Kidney (tissue), 22 donors: ENCODE measurements around the gene TMEM120B. TPM values are rescaled to one million over a fixed set of nuclear protein-coding genes. Genes with fewer than 3 reads are reported as not detected.
"Not testable (repeated sequence)": the region's sequence is repeated elsewhere in the genome, so short reads cannot be mapped to it uniquely, and the experiment has no call there.

ENCODE experiments used
- DNase-seq, 5 donors: peaks; one replicate each; pipeline ENCODE4 v3.0.0-alpha.2; 2013 to 2020
- FAIRE-seq: peaks from 2 replicates; lab custom pipeline; 2012; peaks lifted over from hg19 to GRCh38; lab: Jason Lieb, UNC
- H3K27ac ChIP-seq, 2 donors: one replicate each; pipeline ENCODE4 v1.7.0; 2013; ENCODE audit warnings: low read depth in 2 of 2, low read length in 2 of 2, inconsistent platforms in 1 of 2
- H3K27me3 ChIP-seq: one replicate; pipeline ENCODE4 v1.7.1; 2013; ENCODE audit warnings: low read length, inconsistent platforms; ENCODE audit not compliant: control insufficient read depth, insufficient read depth
- H3K36me3 ChIP-seq, 3 donors: one replicate each; pipeline versions ENCODE4 v1.7.0 to v1.7.1; 2013; ENCODE audit warnings: low read length in 3 of 3, control low read depth in 1 of 3, inconsistent platforms in 1 of 3; ENCODE audit not compliant: insufficient read depth in 3 of 3, control insufficient read depth in 2 of 3
- H3K4me1 ChIP-seq, 3 donors: one replicate each; pipeline versions ENCODE4 v1.7.0 to v1.7.1; 2013; ENCODE audit warnings: low read length in 3 of 3, inconsistent platforms in 1 of 3, low read depth in 1 of 3; ENCODE audit not compliant: control insufficient read depth in 2 of 3, insufficient read depth in 2 of 3
- H3K4me3 ChIP-seq, 3 donors: one replicate each; pipeline versions ENCODE4 v1.7.0 to v1.8.1; 2013; ENCODE audit warnings: low read length in 3 of 3, control low read depth in 1 of 3, inconsistent platforms in 1 of 3
- H3K9ac ChIP-seq, 3 donors: one replicate each; pipeline versions ENCODE4 v1.7.0 to v1.7.1; 2013; ENCODE audit warnings: low read length in 3 of 3, control low read depth in 1 of 3, inconsistent platforms in 1 of 3
- H3K9me3 ChIP-seq, 3 donors: one replicate each; pipeline versions ENCODE4 v1.7.0 to v1.7.1; 2013; ENCODE audit warnings: low read length in 3 of 3, control low read depth in 1 of 3, inconsistent platforms in 1 of 3; ENCODE audit not compliant: control insufficient read depth in 2 of 3, insufficient read depth in 1 of 3
- CTCF ChIP-seq: IDR thresholded peaks from 3 replicates; pipeline ENCODE4 v1.5.1; 2012; ENCODE audit warnings: mild to moderate bottlenecking, moderate library complexity, borderline replicate concordance; ENCODE audit not compliant: insufficient read depth; ENCODE audit errors: extremely low read depth
- intact Hi-C: fragments of 100-400 bp; cut with DNase I; formaldehyde crosslinking; loops from one replicate; pipeline ENCODE4 v1.11.1; 2022
- long read RNA-seq, 10 donors: library from polyadenylated mRNA in 1 of 10; unstranded in 1 of 10; transcript quantifications; one replicate each; pipeline ENCODE4 v2.0.0 and lab custom pipeline, GENCODE V29; 2021 to 2026
- polyA plus RNA-seq: library from polyadenylated mRNA; stranded (reverse); fragments of 350-450 nt; fragmentation: Illumina TruSeq; extraction: RNeasy Lipid Tissue Mini Kit (QIAGEN cat#74804); gene quantifications from one replicate; pipeline ENCODE4 v1.2.3, GENCODE V29; 2014; ENCODE audit warnings: low read depth, low replicate concordance; ENCODE audit not compliant: insufficient read depth
- total RNA-seq: library from RNA; stranded (reverse); fragmentation: NEBNext Ultra II Directional; extraction: Animal tissue kit (Norgen Biotek cat#: 25700); gene quantifications from one replicate; pipeline ENCODE4 v1.2.1, GENCODE V29; 2021
- donor health status: control.
- donor health status: control.
- donor health status: control.
- donor health status: control.
- donor health status: control.
- donor health status: DM: yes; HTN: yes; CAD: no.
- donor health status: Normal renal cell carcinoma (clear cell type).

The TMEM120B gene
- total RNA-seq (14.2 TPM), polyA plus RNA-seq (9.0 TPM)
- long read RNA-seq, donor 1, full-length matches to known transcripts: 1 of 1 reads
- long read RNA-seq, donor 1, partial matches to known transcripts: 0 of 1 reads
- long read RNA-seq, donor 1, other reads (novel, unspliced or antisense): 0 of 1 reads
- long read RNA-seq, donor 2, full-length matches to known transcripts: 1 of 1 reads
- long read RNA-seq, donor 2, partial matches to known transcripts: 0 of 1 reads
- long read RNA-seq, donor 2, other reads (novel, unspliced or antisense): 0 of 1 reads
- long read RNA-seq, donor 3, full-length matches to known transcripts: 1 of 22 reads
- long read RNA-seq, donor 3, partial matches to known transcripts: 0 of 22 reads
- long read RNA-seq, donor 3, other reads (novel, unspliced or antisense): 21 of 22 reads
- long read RNA-seq, donor 4, full-length matches to known transcripts: 1 of 1 reads
- long read RNA-seq, donor 4, partial matches to known transcripts: 0 of 1 reads
- long read RNA-seq, donor 4, other reads (novel, unspliced or antisense): 0 of 1 reads
- long read RNA-seq, donor 5: 0 reads
- long read RNA-seq, donor 6, full-length matches to known transcripts: 1 of 1 reads
- long read RNA-seq, donor 6, partial matches to known transcripts: 0 of 1 reads
- long read RNA-seq, donor 6, other reads (novel, unspliced or antisense): 0 of 1 reads
- long read RNA-seq, donor 7, full-length matches to known transcripts: 2 of 16 reads
- long read RNA-seq, donor 7, partial matches to known transcripts: 6 of 16 reads
- long read RNA-seq, donor 7, other reads (novel, unspliced or antisense): 8 of 16 reads
- long read RNA-seq, donor 8, partial matches to known transcripts: 8 of 8 reads
- long read RNA-seq, donor 8, other reads (novel, unspliced or antisense): 0 of 8 reads
- long read RNA-seq, donor 9: 0 reads
- long read RNA-seq, donor 10, full-length matches to known transcripts: 1 of 7 reads
- long read RNA-seq, donor 10, partial matches to known transcripts: 0 of 7 reads
- long read RNA-seq, donor 10, other reads (novel, unspliced or antisense): 6 of 7 reads

- Histone ChIP-seq H3K36me3 (no peaks in the 10 kb centered on the region), H3K9ac (peak within 1 kb of the TSS; percentile 54 to 99 (median 93)), H3K4me3 (peak within 1 kb of the TSS; percentile 80 to 98 (median 89)), H3K9me3 (no peaks in the 10 kb centered on the region), H3K27ac (peak within 1 kb of the TSS; percentile 91 to 97), H3K27me3 (no peaks in the 10 kb centered on the region), H3K4me1 (peaks cover 0 to 14% (median 6%) of the 10 kb centered on the region in 3 donors)
- FAIRE-seq (no peak), DNase-seq (peak; percentile 72 to 96 (median 90))
- intact Hi-C loops: no loop called here
- no peak for TF ChIP-seq CTCF
Observed at GRCh38 chr12:121712461-121713256, at the start of gene TMEM120B. TSS of gene TMEM120B (plus strand) at chr12:121712752. CDS start at chr12:121712896, 144 bp downstream.

DNA sequence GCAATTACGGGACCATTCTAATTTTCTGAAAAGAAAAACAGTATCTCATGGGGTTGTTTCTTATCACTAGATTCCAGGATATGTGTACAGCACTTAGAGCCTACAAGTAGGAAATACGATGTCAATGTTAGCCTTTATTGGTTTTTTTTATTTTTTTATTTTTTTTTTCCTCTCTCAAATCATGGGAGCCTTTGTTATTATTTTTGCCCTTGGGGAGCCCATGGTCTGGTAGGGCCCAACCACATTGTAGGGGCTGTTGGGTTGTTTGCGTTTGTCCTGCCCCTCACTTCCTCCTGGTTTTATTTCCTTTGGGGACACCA is 49.0 kb upstream of the TMEM120B start:
- no peaks in the 10 kb centered on the region for H3K27me3 ChIP-seq
- intact Hi-C loops: no loop called here
- no peak for TF ChIP-seq CTCF
- no peak for DNase-seq
- no peaks in the 10 kb centered on the region for H3K4me1 ChIP-seq
- no peak for FAIRE-seq
- H3K4me3 ChIP-seq: no peak overlapping the region
- H3K9me3 ChIP-seq: no peaks in the 10 kb centered on the region
- no peak overlapping the region for H3K9ac ChIP-seq
- no peaks in the 10 kb centered on the region for H3K36me3 ChIP-seq
- H3K27ac ChIP-seq: no peak overlapping the region

- H3K9ac ChIP-seq, H3K4me1 ChIP-seq, H3K36me3 ChIP-seq, DNase-seq, H3K27me3 ChIP-seq, intact Hi-C loops, FAIRE-seq, H3K27ac ChIP-seq, H3K4me3 ChIP-seq, H3K9me3 ChIP-seq: not testable (repeated sequence)
Observed at GRCh38 chr12:121666829-121667228, 45.7 kb upstream of the TMEM120B start.
